ENCODE results near the gene ZNF865.

Gene ZNF865

DNA sequence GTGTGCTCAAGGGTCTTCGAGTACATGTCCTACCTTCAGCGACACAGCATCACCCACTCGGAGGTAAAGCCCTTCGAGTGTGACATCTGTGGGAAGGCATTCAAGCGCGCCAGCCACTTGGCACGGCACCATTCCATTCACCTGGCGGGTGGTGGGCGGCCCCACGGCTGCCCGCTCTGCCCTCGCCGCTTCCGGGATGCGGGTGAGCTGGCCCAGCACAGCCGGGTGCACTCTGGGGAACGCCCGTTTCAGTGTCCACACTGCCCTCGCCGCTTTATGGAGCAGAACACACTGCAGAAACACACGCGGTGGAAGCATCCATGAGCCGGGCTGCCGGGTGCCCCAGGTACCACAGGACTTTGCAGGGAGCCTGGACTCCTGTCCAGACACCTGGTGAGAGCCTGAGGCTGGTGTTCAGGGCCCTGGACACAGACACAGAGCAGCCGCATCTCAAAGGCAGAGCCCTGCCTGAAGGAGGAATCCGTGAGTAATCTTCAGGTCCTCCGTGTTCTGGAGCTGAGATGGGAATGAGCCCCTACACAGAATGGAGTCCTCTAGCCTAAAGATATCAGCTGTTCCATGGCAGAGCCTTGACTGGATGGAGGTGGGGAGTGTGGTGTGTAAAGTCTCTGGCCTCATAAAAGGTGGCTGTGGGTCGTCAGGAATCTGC is 39.5 kb downstream of the ZNF865 start:
- Mint-ChIP-seq H3K27me3 (ENCODE audit: low read depth, poor library complexity) (no peaks in the 10 kb centered on the region), H3K36me3 (ENCODE audit: low read depth) (peaks cover 13% of the 10 kb centered on the region), H3K4me3 (peak overlapping the region; percentile 89), H3K4me1 (peaks cover 67% of the 10 kb centered on the region), H3K27ac (peak overlapping the region; percentile 81), H3K9me3 (no peaks in the 10 kb centered on the region)
- DNase-seq = no peak
- TF ChIP-seq, protein P1, sequence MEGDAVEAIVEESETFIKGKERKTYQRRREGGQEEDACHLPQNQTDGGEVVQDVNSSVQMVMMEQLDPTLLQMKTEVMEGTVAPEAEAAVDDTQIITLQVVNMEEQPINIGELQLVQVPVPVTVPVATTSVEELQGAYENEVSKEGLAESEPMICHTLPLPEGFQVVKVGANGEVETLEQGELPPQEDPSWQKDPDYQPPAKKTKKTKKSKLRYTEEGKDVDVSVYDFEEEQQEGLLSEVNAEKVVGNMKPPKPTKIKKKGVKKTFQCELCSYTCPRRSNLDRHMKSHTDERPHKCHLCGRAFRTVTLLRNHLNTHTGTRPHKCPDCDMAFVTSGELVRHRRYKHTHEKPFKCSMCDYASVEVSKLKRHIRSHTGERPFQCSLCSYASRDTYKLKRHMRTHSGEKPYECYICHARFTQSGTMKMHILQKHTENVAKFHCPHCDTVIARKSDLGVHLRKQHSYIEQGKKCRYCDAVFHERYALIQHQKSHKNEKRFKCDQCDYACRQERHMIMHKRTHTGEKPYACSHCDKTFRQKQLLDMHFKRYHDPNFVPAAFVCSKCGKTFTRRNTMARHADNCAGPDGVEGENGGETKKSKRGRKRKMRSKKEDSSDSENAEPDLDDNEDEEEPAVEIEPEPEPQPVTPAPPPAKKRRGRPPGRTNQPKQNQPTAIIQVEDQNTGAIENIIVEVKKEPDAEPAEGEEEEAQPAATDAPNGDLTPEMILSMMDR (IDR thresholded peaks at IDR 0.05) = no peak

DNA sequence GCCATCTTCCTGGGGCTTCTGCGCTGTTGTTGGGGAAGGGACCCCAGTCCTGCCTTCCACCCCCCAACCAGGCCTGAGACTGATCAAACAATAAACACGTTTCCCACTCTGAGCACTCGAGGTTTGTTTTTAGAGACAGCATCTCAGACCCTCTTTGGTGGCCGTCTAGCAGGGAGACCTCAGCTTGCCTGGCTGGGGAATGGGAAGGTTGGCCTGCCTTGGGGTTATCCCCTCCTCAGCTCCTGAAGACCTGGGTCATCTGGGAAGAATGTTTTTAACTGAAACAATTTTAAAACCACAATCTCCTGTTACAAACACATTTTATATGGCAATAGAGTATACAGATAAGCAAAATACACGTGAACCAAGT is 40.0 kb downstream of the ZNF865 start:
- Mint-ChIP-seq H3K4me1 (peaks cover 63% of the 10 kb centered on the region), H3K27ac (no peak overlapping the region), H3K36me3 (ENCODE audit: low read depth) (peaks cover 13% of the 10 kb centered on the region), H3K27me3 (ENCODE audit: low read depth, poor library complexity) (no peaks in the 10 kb centered on the region), H3K9me3 (no peaks in the 10 kb centered on the region), H3K4me3 (peak overlapping the region; percentile 69)
- TF ChIP-seq, protein P1 (IDR thresholded peaks at IDR 0.05) = no peak
- no peak for DNase-seq

DNA sequence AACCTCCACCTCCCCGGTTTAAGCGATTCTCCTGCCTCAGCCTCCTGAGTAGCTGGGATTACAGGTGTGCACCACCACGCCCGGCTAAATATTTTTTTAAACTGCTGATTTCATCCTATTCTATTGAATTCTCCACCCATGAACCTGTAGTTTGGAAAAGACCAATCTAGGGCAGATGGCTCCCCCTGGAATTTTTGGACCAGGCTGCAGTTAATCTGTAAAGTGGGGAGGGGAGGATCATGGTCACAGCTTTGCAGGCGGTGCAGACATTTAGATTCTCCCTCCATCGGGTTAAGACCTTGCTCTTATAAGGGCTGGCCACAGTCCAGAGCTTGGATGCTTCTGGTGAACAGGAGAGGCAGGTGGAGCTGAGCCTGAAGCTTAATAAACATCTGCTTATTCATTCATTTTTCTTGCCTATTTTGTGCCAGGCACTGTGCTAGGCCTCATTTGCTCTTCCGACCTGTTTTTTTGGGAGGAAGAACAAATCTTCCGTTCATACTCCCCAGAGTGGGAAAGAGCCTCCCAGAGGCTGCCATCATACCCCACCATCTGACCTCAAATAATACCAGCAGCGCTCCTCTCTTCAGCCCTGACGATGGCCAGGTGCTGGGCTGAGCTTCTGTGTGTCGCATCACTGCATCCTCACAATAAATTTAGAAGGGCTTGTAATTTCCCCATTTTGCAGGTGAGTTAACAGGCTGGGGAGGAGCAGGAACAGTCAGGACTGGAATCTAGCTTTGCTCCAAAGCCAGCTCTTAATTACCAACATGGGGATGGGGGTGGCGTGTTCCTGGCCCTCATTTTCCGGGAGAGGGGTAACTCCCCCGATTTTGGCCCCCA is 41.7 kb downstream of the ZNF865 start:
- DNase-seq = no peak
- H3K4me3 Mint-ChIP-seq = peak overlapping the region; percentile 84
- peaks cover 18% of the 10 kb centered on the region for H3K36me3 Mint-ChIP-seq (ENCODE audit: low read depth)
- no peaks in the 10 kb centered on the region for H3K27me3 Mint-ChIP-seq (ENCODE audit: low read depth, poor library complexity)
- peaks cover 53% of the 10 kb centered on the region for H3K4me1 Mint-ChIP-seq
- H3K9me3 Mint-ChIP-seq = no peaks in the 10 kb centered on the region
- H3K27ac Mint-ChIP-seq = peak overlapping the region; percentile 78
- TF ChIP-seq, protein P1 (IDR thresholded peaks at IDR 0.05) = no peak

DNA sequence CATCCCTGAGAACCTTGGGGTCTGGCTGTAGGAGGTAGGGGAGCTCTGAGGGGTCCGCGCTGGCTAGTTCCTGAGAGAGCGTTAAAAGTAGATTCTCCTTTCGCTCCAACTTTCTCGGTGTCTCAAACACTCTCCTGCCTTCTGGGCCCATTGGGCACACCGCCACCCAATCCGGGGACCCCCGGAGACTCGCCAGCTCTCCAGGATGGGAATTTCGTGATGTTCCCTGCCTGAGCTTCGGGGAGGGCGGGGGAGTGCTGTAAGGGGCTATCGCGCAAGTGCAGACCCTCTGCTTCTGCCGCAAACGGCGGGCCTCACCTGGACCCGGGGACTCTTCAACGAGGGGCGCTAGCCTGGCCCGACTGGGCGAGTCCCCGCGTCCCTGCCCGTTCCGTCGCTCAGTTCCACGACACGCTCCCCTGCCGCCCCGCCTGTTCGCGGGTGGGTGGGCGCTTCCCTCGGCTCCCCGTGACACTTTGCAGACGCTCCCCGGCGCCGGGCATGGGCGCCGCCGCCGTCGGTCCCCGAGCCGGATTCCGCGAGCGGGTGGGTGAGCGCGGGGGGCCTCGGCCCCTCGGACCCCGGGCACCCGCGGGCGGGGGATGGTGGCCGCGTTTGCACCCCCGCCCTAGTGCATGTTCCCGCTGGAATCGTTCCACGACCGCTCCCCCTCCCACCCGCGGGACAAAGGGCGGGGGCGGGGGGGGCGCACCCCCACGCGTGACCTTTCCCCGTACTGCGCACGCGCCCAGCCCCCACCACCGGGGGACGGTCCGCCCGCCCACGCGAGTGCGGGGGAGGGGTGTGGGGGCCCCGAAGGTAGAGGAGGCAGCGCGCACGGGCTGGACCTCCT is 42.5 kb downstream of the ZNF865 start, which contains the start of gene CCDC106:
CCDC106 (plus strand) TSS at position 481 of the 853 bp plus-strand sequence. CDS start 835 bp downstream, outside the sequence.
- DNase-seq = peak; percentile 79
- Mint-ChIP-seq H3K36me3 (ENCODE audit: low read depth) (peaks cover 21% of the 10 kb centered on the region), H3K27me3 (ENCODE audit: low read depth, poor library complexity) (no peaks in the 10 kb centered on the region), H3K9me3 (no peaks in the 10 kb centered on the region), H3K27ac (peak within 1 kb of the TSS; percentile 61), H3K4me1 (peaks cover 48% of the 10 kb centered on the region), H3K4me3 (peak within 1 kb of the TSS; percentile 85)
- TF ChIP-seq, protein P1 (IDR thresholded peaks at IDR 0.05) = no peak

DNA sequence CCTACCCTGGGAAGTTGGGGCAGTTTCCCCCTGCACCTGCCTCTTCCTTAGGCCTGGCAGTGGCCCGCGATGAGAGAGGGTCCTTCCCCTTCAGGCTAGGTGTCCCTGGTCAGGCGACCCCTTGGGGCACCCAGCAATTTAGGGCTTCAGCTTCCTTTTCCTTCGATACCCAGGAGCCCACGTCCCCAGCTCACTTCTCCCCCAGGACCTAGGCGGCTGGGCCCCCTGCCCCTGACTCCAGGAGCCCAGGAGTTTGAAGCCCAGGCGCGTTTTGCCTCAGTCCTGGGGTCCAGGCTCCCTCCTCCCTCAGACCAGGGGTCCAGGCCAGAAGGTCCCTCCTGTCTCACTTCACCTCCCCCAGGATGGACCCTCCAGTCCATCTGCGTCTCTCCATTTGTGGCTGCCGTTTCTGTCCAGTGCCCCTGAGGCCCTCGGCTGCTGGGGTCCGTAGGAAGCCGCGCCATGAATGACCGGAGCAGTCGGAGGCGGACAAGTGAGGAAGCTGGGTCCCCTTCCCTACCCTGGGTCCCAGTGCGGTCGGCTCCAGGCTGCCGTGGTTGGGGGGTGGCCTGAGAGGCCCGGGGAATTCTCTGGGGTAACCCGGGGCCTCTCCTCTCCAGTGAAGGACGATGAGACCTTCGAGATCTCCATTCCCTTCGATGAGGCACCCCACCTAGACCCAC is 43.3 kb downstream of the ZNF865 start:
- no peak for DNase-seq
- peaks cover 40% of the 10 kb centered on the region for H3K4me1 Mint-ChIP-seq
- no peaks in the 10 kb centered on the region for H3K27me3 Mint-ChIP-seq (ENCODE audit: low read depth, poor library complexity)
- H3K36me3 Mint-ChIP-seq (ENCODE audit: low read depth) = peaks cover 21% of the 10 kb centered on the region
- H3K27ac Mint-ChIP-seq = peak overlapping the region; percentile 61
- TF ChIP-seq, protein P1 (IDR thresholded peaks at IDR 0.05) = no peak
- no peaks in the 10 kb centered on the region for H3K9me3 Mint-ChIP-seq
- peak overlapping the region; percentile 85 for H3K4me3 Mint-ChIP-seq

Measured in nephron progenitor cell (in vitro differentiated cells).